Erythroblast (primary cell): ENCODE results near the gene KIF21B.

Experiments used
- GATA1 ChIP-seq: IDR thresholded peaks from 2 replicates; pipeline ENCODE4 v1.6.1; 2011; ENCODE audit warnings: low read depth, mild to moderate bottlenecking, control low read depth, low read length, moderate library complexity
- POLR2A ChIP-seq: IDR thresholded peaks from 2 replicates; pipeline ENCODE4 v1.6.1; 2011; ENCODE audit warnings: mild to moderate bottlenecking, low read length

- no peak for TF ChIP-seq POLR2A
- no peak for TF ChIP-seq GATA1
These were observed 55.6 kb downstream of the KIF21B start for GRCh38 chr1:200967693-200968468.
